Smooth muscle cell (in vitro differentiated cells): ENCODE results near the gene CEP152. TPM values are rescaled to one million over a fixed set of nuclear protein-coding genes. Genes with fewer than 3 reads are reported as not detected.
A peak's percentile ranks its signal among the peaks of the same experiment; 100 is the strongest.

Experiments
- DNase-seq: peaks from one replicate; lab custom pipeline; 2025; ENCODE audit not compliant: unreplicated experiment; lab: John Stamatoyannopoulos, UW
- H2AFZ ChIP-seq: fragments of 200-600 bp; sonication (generic); 2 replicates; pipeline ENCODE4 v1.6.0; 2016; ENCODE audit warnings: antibody characterized with exemption, low read depth, mild to moderate bottlenecking
- H3F3A ChIP-seq: fragments of 200-600 bp; sonication (generic); 2 replicates; pipeline ENCODE4 v1.6.0; 2017; ENCODE audit warnings: antibody characterized with exemption, low read depth
- H3K27ac ChIP-seq: fragments of 200-600 bp; sonication (generic); 2 replicates; pipeline ENCODE4 v1.5.1; 2016; ENCODE audit warnings: low read depth, mild to moderate bottlenecking
- H3K27me3 ChIP-seq: fragments of 200-600 bp; sonication (generic); 2 replicates; pipeline ENCODE4 v1.6.1; 2016; ENCODE audit warnings: low read depth, mild to moderate bottlenecking
- H3K36me3 ChIP-seq: fragments of 200-600 bp; sonication (generic); 2 replicates; pipeline ENCODE4 v1.5.1; 2016; ENCODE audit warnings: low read depth
- H3K4me1 ChIP-seq: fragments of 200-600 bp; sonication (generic); 2 replicates; pipeline ENCODE4 v1.5.1; 2016; ENCODE audit warnings: low read depth
- H3K4me2 ChIP-seq: fragments of 200-600 bp; sonication (generic); 2 replicates; pipeline ENCODE4 v1.6.0; 2016; ENCODE audit warnings: mild to moderate bottlenecking
- H3K4me3 ChIP-seq: fragments of 200-600 bp; sonication (generic); 2 replicates; pipeline ENCODE4 v1.5.1; 2016; ENCODE audit warnings: mild to moderate bottlenecking
- H3K79me2 ChIP-seq: fragments of 200-600 bp; sonication (generic); 2 replicates; pipeline ENCODE4 v1.6.0; 2016; ENCODE audit warnings: low read depth, mild to moderate bottlenecking
- H3K9ac ChIP-seq: fragments of 200-600 bp; sonication (generic); 2 replicates; pipeline ENCODE4 v1.6.0; 2016; ENCODE audit warnings: low read depth
- H3K9me3 ChIP-seq: fragments of 200-600 bp; sonication (generic); replicated peaks from 2 replicates; pipeline ENCODE4 v1.5.1; 2016; ENCODE audit warnings: low read depth
- H4K20me1 ChIP-seq: fragments of 200-600 bp; sonication (generic); 2 replicates; pipeline ENCODE4 v1.6.0; 2016; ENCODE audit warnings: low read depth
- CTCF ChIP-seq: fragments of 200-600 bp; sonication (generic); IDR thresholded peaks from 2 replicates; pipeline ENCODE4 v1.5.1; 2017; ENCODE audit warnings: borderline replicate concordance, mild to moderate bottlenecking, antibody characterized with exemption; ENCODE audit not compliant: insufficient read depth, poor library complexity, severe bottlenecking
- WGBS: methylation state at CpG from one replicate; pipeline ENCODE4 v1.1.7; 2016; ENCODE audit warnings: low lambda C conversion rate; 5-methylcytosine and 5-hydroxymethylcytosine counted together
- polyA plus RNA-seq: library from polyadenylated mRNA; unstranded; fragments of >200 nt; fragmentation: Nextera tagmentation; extraction: Ambion mirVana; gene quantifications from 2 replicates; pipeline ENCODE4 v1.2.1, GENCODE V29; 2016
- total RNA-seq: library from RNA; depleted of rRNA; stranded (reverse); fragments of >200 nt; gene quantifications from 2 replicates; pipeline ENCODE4 v1.2.3, GENCODE V29; 2014

CEP152 gene
- total and polyA plus RNA-seq, 2 experiments from 2014 or later: 3.9 to 37.5 TPM

- peaks cover 31% of the 10 kb centered on the region for H3K4me1 ChIP-seq
- peak overlapping the region; percentile 69 for H3K27ac ChIP-seq
- H2AFZ ChIP-seq: no peak overlapping the region
- no peaks in the 10 kb centered on the region for H3K36me3 ChIP-seq
- TF ChIP-seq CTCF: no peak
- H3K4me2 ChIP-seq: peak overlapping the region; percentile 14
- peaks cover 3% of the 10 kb centered on the region for H3F3A ChIP-seq
- H3K79me2 ChIP-seq: no peaks in the 10 kb centered on the region
- DNase-seq: no peak
- H3K4me3 ChIP-seq: no peak overlapping the region
- no peaks in the 10 kb centered on the region for H3K9me3 ChIP-seq
- H3K9ac ChIP-seq: no peak overlapping the region
- H4K20me1 ChIP-seq: no peaks in the 10 kb centered on the region
- no peaks in the 10 kb centered on the region for H3K27me3 ChIP-seq
Observed at GRCh38 chr15:48802867-48803266, 8.0 kb downstream of the CEP152 start.

GRCh38 chr15:48802257-48802656 lies 8.6 kb downstream of the CEP152 start:
- H2AFZ ChIP-seq: no peak overlapping the region
- H4K20me1 ChIP-seq: no peaks in the 10 kb centered on the region
- H3K4me1 ChIP-seq: peaks cover 34% of the 10 kb centered on the region
- no peaks in the 10 kb centered on the region for H3K9me3 ChIP-seq
- no peak overlapping the region for H3K9ac ChIP-seq
- H3K27me3 ChIP-seq: no peaks in the 10 kb centered on the region
- H3K27ac ChIP-seq: peak overlapping the region; percentile 69
- peaks cover 3% of the 10 kb centered on the region for H3F3A ChIP-seq
- no peak for TF ChIP-seq CTCF
- DNase-seq: no peak
- WGBS: 58% methylated on average over 3 of the region's 3 CpGs
- H3K4me2 ChIP-seq: peak overlapping the region; percentile 14
- no peak overlapping the region for H3K4me3 ChIP-seq
- no peaks in the 10 kb centered on the region for H3K36me3 ChIP-seq
- no peaks in the 10 kb centered on the region for H3K79me2 ChIP-seq

GRCh38 chr15:48800811-48801455 lies 9.9 kb downstream of the CEP152 start:
- Histone ChIP-seq H3K36me3 (no peaks in the 10 kb centered on the region), H3K9ac (no peak overlapping the region), H3F3A (peaks cover 3% of the 10 kb centered on the region), H3K27me3 (no peaks in the 10 kb centered on the region), H3K4me1 (peaks cover 34% of the 10 kb centered on the region), H3K4me2 (no peak overlapping the region), H3K27ac (no peak overlapping the region), H3K79me2 (no peaks in the 10 kb centered on the region), H4K20me1 (no peaks in the 10 kb centered on the region), H3K9me3 (no peaks in the 10 kb centered on the region), H2AFZ (no peak overlapping the region), H3K4me3 (no peak overlapping the region)
- no peak for DNase-seq
- peak; percentile 58 for TF ChIP-seq CTCF
- WGBS: 78% methylated on average over 4 of the region's 4 CpGs

GRCh38 chr15:48800245-48800644 lies 10.6 kb downstream of the CEP152 start:
- H3K9me3 ChIP-seq: no peaks in the 10 kb centered on the region
- WGBS: 91% methylated on average over 1 of the region's 1 CpG
- no peaks in the 10 kb centered on the region for H3K36me3 ChIP-seq
- no peak for DNase-seq
- no peak for TF ChIP-seq CTCF
- H2AFZ ChIP-seq: no peak overlapping the region
- no peaks in the 10 kb centered on the region for H4K20me1 ChIP-seq
- H3K79me2 ChIP-seq: no peaks in the 10 kb centered on the region
- H3K4me2 ChIP-seq: no peak overlapping the region
- H3K4me3 ChIP-seq: no peak overlapping the region
- H3K27me3 ChIP-seq: no peaks in the 10 kb centered on the region
- peaks cover 34% of the 10 kb centered on the region for H3K4me1 ChIP-seq
- peaks cover 3% of the 10 kb centered on the region for H3F3A ChIP-seq
- no peak overlapping the region for H3K27ac ChIP-seq
- no peak overlapping the region for H3K9ac ChIP-seq
